Stimulated activated CD8-positive, alpha-beta memory T cell treated with anti-CD3 and anti-CD28 coated beads, Interleukin-15, amount 100 ng/mL, for 48 hours (primary cell): Measurements from ENCODE around the gene CFAP97.
"Not testable (repeated sequence)": the region's sequence is repeated elsewhere in the genome, so short reads cannot be mapped to it uniquely, and the experiment has no call there.

Experiments used
- DNase-seq, 2 donors: peaks; one replicate each; pipeline ENCODE4 v3.0.0-alpha.2; 2020; ENCODE audit warnings: low read depth in 2 of 2

The CFAP97 gene

DNA sequence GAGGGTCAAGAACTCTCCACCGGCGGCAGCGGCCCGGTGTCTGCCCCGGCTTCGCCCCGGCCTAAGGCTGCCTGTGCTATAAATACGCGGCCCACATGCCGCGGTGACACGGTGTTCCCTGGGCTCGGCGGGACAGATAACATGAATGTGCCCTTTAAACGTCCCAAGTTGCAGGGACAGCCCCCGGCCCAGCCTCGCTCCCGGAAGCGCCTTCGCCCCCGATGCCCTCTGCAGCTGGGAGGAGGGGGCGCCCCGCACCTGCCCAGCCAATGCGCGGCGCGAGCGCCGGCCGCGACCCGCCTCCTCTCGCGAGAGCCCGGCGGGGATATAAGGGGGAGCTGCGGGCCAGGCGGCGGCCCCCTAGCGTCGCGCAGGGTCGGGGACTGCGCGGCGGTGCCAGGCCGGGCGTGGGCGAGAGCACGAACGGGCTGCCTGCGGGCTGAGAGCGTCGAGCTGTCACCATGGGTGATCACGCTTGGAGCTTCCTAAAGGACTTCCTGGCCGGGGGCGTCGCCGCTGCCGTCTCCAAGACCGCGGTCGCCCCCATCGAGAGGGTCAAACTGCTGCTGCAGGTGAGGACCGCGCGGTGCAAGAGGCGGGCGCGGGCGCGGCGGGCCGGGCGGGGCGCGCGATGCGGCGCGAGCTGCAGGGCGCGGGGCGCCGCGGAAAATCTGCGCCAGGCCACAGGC lies 60.7 kb downstream of the CFAP97 start, which contains the start of gene SLC25A4:
SLC25A4 (plus strand) TSS at position 355 of the 689 bp plus-strand sequence; CDS start at position 462, 107 bp downstream.
- peak; percentile 75 to 85 for DNase-seq

- DNase-seq: no peak
Measured at GRCh38 chr4:185142564-185142911, 61.3 kb downstream of the CFAP97 start.

DNA sequence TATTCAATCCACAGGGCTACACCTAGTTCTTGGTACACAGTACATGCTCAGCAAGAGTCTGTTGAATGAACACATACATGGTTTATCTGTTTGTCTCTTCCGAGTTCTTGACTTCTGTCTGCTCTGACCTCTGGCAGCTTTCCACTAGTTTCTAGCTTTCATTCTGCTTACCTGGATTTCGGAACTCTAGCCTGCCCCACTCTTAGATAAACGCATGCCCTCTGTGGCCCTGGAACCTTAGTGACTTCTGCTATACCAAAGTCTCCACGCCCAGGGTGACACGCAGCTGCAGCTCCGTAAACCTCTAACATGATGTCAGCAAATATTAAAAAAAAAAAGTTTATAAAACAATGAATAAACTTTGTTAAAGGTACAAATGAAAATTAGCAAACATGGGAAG lies 62.0 kb downstream of the CFAP97 start:
- DNase-seq: no peak

DNA sequence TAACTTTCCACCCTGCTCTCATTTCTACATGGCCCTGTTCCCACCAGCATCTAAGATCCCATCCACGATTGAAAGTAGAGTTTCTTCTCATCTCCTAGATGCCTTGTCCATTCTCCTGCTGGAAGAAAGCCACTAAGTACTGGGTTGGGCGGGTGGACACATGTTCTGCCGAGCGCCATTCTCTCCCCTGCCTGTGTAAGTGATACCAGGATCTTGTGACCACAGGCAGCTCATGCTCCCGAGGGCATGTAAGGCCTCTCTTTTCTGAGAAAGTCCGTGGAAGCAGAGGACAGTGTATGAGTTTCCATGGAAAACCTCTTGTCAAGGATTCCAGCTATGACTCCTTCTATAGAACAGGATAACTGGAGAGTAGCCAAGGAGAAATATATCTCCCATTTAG lies 64.1 kb downstream of the CFAP97 start:
- DNase-seq: no peak

- no peak for DNase-seq
Measured at GRCh38 chr4:185138161-185138560, 65.6 kb downstream of the CFAP97 start.

GRCh38 chr4:185137233-185137925 lies 66.4 kb downstream of the CFAP97 start:
- no peak for DNase-seq

GRCh38 chr4:185134307-185134869 lies 69.4 kb downstream of the CFAP97 start:
- no peak for DNase-seq

GRCh38 chr4:185128272-185129119 lies 75.3 kb downstream of the CFAP97 start:
- no peak for DNase-seq

- DNase-seq: no peak
Measured at GRCh38 chr4:185127021-185127925, 76.5 kb downstream of the CFAP97 start.

- no peak for DNase-seq
Measured at GRCh38 chr4:185124006-185124405, 79.8 kb downstream of the CFAP97 start.

DNA sequence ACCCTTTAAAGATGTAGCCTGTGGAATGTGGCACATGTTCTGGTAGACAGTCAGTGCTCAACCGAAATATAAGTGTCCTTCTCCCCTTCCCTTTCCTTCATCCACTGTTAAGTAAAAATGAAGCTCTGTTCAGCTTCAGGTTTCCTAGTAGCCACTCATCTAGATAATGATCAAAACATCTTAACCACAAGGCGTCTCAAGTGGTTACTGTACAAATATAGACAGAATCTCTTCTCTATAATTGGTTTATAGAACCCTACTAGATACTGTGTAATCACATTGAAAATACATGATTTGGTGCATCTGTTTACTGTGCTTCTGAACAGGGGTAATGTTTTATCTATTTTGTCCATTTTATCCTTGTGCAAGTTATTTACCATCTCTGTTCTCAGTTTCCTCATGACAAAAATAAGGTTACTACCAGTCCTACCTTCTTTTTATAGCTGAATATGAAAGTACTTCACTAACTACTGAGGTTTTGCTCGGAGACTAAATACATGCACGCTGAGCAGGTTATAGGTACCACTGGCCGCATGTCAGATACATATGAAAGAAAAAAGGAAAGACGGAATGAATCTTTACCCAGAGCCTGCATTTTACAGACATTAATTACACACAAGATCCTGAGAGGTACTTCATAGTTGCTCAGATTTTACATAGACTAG lies 81.0 kb downstream of the CFAP97 start:
- DNase-seq: no peak

- no peak for DNase-seq
Measured at GRCh38 chr4:185120631-185120946, 83.2 kb downstream of the CFAP97 start.

DNA sequence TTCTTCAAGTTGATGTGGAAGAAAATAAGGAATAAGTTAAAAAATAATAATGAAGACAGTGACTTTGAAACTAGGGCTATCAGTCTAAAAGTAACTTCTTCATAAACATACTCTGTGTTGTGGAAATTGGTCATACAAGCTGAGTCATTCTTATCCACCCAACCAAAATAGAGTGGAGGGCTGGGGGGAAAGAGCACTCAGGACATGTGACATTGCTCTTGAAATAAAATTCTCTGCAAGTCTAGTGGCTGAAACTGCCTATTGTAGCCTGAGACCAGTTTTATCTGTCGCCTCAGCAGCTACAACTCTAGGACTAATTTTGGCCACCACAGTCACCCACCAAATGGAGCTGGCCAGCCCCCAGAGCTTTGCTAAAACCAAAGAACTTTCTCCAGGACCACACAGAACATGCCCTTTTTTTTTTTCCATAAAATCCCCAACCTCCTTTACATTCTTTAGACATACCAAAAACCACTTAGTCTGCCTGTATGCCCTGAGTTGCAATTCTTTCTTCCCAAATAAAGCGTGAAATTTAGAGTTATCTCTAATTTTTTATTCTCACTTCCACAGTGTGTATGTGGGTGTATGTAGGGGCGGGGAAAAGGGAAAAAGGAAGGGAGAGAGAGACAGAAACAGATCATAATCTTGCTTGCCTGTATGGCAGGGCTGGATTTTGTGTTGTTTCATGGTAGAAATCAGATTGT lies 83.7 kb downstream of the CFAP97 start:
- DNase-seq: no peak

GRCh38 chr4:185119467-185119866 lies 84.3 kb downstream of the CFAP97 start:
- not testable (repeated sequence) for DNase-seq

- no peak for DNase-seq
Measured at GRCh38 chr4:185118876-185119275, 84.9 kb downstream of the CFAP97 start.

GRCh38 chr4:185117300-185117934 lies 86.4 kb downstream of the CFAP97 start:
- no peak for DNase-seq

DNA sequence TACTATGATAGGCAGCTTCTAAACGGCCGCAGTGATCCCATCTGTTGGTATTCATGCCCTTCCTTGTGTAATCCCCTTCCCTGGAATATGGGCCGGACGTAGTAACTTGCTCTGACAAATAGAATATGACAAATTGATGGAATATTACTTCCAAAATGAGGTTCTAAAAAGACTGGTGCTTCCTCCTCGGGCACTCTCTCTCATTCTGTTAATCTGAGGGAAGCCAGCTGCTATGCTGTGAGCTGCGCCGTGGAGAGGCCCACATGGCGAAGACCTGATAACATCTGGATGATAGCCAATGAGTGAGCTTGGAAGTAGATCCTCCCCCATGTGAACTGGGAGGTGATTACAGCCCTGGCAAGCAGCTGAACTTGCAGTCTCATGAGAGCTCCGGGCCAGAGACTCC lies 88.0 kb downstream of the CFAP97 start:
- DNase-seq: no peak

GRCh38 chr4:185113340-185113739 lies 90.5 kb downstream of the CFAP97 start:
- DNase-seq: no peak

GRCh38 chr4:185112104-185112503 lies 91.7 kb downstream of the CFAP97 start:
- no peak for DNase-seq

GRCh38 chr4:185110375-185110823 lies 93.4 kb downstream of the CFAP97 start:
- no peak for DNase-seq
